ENCODE results near the gene GRIN3A.

DNA sequence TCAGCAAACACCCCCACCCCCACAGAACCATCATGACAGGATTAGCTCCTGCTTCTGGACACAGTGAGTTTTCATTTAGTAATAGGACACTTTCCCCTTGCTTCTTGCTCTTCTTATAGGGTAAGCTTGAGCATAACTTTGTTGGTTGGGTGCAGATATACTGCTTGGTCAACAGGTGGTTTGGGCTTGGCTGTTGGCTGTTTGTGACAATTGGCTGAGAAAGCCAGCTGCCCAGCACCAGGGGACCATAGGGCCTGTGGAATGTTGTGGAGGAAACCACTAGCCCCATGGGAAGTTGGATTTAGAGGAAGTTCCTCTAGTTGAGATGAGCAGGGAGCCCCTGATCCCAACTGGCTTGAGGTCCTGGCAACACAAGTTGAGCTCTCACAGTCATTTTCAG lies 174.2 kb downstream of the GRIN3A start:
- TF ChIP-seq, protein P1, sequence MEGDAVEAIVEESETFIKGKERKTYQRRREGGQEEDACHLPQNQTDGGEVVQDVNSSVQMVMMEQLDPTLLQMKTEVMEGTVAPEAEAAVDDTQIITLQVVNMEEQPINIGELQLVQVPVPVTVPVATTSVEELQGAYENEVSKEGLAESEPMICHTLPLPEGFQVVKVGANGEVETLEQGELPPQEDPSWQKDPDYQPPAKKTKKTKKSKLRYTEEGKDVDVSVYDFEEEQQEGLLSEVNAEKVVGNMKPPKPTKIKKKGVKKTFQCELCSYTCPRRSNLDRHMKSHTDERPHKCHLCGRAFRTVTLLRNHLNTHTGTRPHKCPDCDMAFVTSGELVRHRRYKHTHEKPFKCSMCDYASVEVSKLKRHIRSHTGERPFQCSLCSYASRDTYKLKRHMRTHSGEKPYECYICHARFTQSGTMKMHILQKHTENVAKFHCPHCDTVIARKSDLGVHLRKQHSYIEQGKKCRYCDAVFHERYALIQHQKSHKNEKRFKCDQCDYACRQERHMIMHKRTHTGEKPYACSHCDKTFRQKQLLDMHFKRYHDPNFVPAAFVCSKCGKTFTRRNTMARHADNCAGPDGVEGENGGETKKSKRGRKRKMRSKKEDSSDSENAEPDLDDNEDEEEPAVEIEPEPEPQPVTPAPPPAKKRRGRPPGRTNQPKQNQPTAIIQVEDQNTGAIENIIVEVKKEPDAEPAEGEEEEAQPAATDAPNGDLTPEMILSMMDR (IDR thresholded peaks at IDR 0.05) = no peak
- TF ChIP-seq POLR2A (IDR thresholded peaks at IDR 0.05) = no peak
